ENCODE data around the gene PARD3B.

The PARD3B gene

DNA sequence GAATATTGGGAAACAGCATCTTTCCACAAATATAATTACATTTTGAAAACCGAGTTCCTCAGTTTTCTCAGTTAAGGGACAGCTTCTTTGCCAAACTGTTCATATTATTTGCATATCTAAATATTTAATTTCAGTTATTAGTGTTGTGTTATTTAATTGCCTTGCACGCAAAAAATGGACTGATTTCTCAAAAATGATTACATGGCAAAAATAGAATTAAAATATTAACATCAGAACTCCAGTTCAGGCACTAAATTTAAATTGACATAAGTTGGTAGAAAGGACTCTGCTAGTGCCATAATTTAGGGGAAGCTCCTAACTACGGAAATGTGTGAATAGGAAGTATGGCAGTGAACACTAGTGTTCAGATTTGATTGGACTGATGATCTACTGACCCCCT is 209.6 kb downstream of the PARD3B start:
- DNase-seq (ENCODE audit: low read depth, low spot score), result no peak

DNA sequence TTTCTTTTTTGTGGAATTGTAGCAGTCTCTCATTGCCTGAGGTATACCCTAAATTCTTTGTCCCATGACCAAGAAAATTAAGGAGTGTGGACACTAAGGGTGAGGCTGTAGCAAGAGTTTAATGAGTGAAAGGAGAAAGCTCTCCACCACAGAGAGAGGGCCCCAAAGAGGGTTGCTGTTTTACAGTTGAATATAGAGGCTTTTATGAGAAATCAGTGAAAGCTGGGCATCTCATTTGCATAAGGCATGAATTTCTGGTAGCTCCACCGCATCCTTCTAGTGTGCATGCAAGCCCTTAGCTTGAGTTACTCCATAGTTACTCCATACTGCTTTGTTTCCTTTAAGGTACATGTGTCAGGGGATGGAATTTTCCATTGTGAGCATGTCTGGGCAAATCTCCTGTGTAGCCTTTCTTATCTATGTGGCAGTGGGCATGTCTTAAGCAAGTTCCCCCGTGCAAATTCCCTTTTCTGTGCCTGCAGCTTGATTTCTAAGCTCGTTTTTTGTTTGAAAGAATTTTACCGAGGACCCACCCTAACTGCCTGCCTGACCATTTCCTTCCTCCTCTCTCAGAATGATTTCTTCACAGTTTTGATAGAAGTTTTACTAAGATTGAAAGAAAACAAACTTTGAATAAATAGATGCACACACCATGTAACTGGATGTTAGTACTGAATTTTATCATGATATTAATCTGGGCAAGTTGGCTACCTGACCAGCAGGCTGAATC is 218.9 kb downstream of the PARD3B start:
- DNase-seq (ENCODE audit: low read depth, low spot score), result no peak

GRCh38 chr2:204770735-204771134 is 225.5 kb downstream of the PARD3B start:
- no peak for DNase-seq (ENCODE audit: low read depth, low spot score)

GRCh38 chr2:204771721-204772120 is 226.4 kb downstream of the PARD3B start:
- DNase-seq (ENCODE audit: low read depth, low spot score), result no peak

DNA sequence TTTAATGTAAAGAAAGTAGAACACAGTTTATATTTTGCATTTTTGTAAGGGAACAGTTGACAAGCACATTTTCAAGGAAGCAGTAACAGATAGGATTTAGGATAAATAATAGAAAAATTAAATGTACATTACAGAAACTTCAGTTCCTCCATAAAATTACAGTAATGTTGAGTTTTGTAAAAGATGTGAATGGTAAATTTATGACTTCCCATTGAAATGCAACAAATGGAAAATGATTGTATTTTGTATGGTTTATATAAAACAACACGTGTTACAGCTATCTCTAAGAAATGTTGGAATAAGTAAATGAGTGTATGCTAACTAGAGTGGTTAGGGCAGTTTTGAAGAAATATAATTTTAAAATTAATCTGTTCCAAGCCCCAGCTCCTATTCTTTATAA is 227.3 kb downstream of the PARD3B start:
- no peak for DNase-seq (ENCODE audit: low read depth, low spot score)

- no peak for DNase-seq (ENCODE audit: low read depth, low spot score)
Observed at GRCh38 chr2:204775766-204776165, 230.5 kb downstream of the PARD3B start.

DNA sequence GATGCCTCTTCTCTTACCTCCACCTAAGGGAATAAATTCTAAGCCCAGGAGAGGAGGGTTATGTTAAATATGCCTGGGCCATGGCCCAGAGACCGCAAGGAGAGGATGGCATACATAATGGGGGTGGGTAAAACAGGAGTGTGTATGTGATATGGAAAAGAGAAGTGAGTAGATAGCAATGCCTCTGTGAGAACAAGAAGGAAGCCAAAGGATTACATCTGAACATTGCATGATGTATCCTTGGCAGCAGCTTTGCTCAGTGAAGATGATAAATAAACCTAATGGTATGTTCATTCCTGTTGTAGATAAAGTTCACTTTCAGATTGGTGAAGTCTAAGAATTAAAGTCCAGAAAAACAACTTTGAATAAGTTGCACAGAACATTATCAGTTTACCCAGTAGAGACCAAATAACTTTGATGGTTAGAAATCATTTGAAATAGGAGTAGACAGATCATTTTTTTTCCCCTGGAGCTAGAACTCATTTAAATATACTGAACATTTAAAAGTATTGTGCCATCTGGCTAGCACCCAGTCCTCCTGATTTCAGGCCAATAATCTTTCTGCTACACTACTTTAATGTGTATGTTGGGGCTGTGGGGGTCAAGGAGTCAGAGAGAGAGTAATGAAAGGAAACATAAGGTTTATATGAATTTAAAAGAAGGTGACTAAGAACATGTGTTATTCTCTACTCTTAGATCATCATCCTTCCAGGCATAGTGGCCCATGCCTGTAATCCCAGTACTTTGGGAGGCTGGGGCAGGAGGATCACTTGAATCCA is 231.7 kb downstream of the PARD3B start:
- DNase-seq (ENCODE audit: low read depth, low spot score), result no peak

GRCh38 chr2:204779771-204780170 is 234.5 kb downstream of the PARD3B start:
- DNase-seq (ENCODE audit: low read depth, low spot score), result no peak

DNA sequence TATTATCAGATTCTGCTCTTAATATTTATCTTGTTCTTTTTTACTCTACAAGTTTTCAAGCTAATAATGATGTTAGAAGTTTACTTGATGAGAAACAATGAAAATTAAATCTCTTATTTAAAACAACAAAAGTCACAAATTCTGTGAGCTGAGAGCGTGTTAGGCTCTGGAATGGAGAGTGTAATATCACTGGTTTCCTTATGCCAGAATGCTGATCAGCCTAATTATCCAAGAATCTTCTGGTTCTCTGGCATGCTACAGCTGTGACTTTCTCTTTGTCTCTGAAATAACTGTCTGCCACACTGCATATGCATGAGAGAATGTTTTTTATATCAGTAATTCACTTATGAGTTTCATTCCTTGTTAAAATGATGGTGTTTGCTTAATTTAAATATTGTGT is 236.7 kb downstream of the PARD3B start:
- DNase-seq (ENCODE audit: low read depth, low spot score), result no peak

DNA sequence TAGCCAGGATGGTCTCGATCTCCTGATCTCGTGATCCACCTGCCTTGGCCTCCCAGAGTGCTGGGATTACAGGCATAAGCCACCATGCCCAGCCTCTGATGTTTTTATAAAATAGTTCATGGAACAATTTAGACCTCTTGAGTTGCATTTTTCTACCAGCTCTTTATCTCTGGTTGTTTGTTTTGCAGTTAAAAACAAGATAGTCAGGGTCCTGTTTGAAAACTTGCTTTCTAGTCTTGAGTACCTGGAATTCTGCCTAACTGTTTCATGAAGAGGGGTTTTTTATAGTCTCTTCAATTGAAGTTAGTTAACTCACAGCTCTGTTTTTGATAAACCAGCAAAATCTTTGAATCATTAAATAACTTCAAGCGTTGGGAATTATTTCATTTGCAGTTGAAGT is 244.8 kb downstream of the PARD3B start:
- no peak for DNase-seq (ENCODE audit: low read depth, low spot score)

GRCh38 chr2:204791230-204791629 is 246.0 kb downstream of the PARD3B start:
- DNase-seq (ENCODE audit: low read depth, low spot score), result no peak

GRCh38 chr2:204794624-204795023 is 249.3 kb downstream of the PARD3B start:
- no peak for DNase-seq (ENCODE audit: low read depth, low spot score)

GRCh38 chr2:204795156-204795555 is 249.9 kb downstream of the PARD3B start:
- DNase-seq (ENCODE audit: low read depth, low spot score), result no peak

DNA sequence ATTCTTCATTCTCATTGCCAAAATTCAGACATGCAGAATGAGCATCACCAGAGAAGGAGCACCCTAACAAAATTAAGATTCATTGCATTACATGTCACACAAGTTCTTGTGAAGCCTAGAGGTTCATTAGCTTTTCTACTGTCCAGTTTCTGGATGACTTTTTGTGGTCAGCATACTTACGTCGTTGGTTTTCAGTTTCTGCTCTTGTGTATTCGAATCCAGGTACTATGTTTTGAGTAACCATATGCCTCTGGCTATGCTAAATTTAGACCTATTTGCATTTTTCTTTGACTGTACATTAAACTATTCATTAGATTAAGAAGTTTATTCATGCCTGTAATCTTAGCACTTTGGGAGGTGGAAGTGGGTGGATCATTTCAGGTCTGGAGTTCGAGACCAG is 251.3 kb downstream of the PARD3B start:
- no peak for DNase-seq (ENCODE audit: low read depth, low spot score)

DNA sequence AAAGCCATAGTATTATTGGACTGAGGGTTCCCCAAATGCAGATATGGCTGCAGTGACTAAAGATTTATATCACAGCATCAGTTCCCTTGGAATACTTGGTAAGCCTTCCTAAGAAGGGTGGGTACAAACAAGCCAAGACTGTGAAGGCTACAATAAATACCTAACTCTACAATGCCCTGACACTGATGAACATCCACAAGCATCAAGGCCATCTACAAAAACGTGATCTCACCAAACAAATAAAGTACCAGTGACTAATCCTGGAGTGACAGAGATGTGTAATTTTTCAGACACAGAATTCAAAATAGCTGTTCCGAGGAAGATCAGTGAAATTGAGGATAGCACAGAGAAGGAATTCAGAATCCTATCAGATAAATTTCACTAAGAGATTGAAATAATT is 254.5 kb downstream of the PARD3B start:
- no peak for DNase-seq (ENCODE audit: low read depth, low spot score)

GRCh38 chr2:204808494-204808893 is 263.2 kb downstream of the PARD3B start:
- DNase-seq (ENCODE audit: low read depth, low spot score), result no peak

- no peak for DNase-seq (ENCODE audit: low read depth, low spot score)
Observed at GRCh38 chr2:204824751-204825453, 279.6 kb downstream of the PARD3B start.

DNA sequence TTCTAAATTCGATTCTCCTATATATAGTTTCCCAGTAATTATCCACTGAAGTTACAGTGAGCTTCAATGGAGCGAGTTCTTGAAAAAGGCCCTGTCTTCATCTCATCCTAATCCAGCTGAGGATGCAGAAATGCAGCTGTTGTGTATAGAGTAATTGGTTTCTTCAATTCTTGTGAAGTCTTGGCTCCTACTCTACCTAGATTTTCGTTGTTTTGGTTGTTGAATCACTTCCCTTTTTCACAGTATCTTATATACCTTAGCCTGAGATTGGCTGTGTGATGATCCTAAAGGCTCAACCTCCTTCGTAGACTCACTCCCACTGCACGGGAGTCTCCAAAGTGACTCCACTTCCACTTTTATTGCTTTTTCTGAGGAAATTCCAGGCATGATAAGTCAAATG is 280.4 kb downstream of the PARD3B start:
- DNase-seq (ENCODE audit: low read depth, low spot score), result no peak

GRCh38 chr2:204827701-204828590 is 282.7 kb downstream of the PARD3B start:
- no peak for DNase-seq (ENCODE audit: low read depth, low spot score)

DNA sequence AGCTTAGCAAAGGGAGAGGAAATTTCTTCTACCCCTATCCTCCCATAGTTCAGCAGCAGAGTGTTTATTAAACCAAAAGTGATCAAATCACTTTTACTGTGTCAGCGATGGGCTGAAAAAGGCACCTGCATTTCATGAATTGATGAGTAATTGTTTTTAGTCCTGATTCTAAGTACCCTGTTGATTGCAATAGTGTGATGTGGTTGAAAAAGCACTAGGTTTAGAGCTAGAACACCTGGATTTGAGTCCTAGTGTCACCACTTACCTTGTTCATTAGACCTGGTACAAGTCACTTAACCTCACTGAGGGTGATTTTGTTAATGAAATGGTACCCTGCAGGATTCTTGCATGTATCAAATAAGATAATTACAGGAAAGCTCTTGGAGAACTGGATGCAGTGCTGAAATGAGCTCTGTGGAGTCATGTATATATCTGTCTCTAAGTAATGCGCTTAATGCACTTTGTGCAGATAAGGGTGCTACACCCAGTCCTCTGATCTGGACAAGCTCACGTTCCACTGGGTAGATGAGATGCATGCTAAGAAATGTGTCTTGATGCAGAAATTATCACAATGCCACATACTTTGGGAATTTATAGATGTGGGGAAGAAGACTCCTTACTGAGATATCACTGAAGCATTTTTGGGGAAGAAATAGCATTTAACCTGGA is 289.6 kb downstream of the PARD3B start:
- no peak for DNase-seq (ENCODE audit: low read depth, low spot score)

- no peak for DNase-seq (ENCODE audit: low read depth, low spot score)
Observed at GRCh38 chr2:204835786-204836185, 290.5 kb downstream of the PARD3B start.

Data from iPS DF 19.7 (cell line).